HUES64 (cell line): ENCODE measurements around the gene OR6C1. TPM values are rescaled to one million over a fixed set of nuclear protein-coding genes. Genes with fewer than 3 reads are reported as not detected.
"Not testable (repeated sequence)": the region's sequence is repeated elsewhere in the genome, so short reads cannot be mapped to it uniquely, and the experiment has no call there.

Source experiments
- H3K27ac ChIP-seq: 2 replicates; pipeline ENCODE4 v1.7.0; 2013; ENCODE audit warnings: low read depth, low read length, inconsistent platforms
- H3K27me3 ChIP-seq: 2 replicates; pipeline ENCODE4 v1.6.1; 2013; ENCODE audit warnings: mild to moderate bottlenecking, low read length; ENCODE audit not compliant: insufficient read depth
- H3K36me3 ChIP-seq: 2 replicates; pipeline ENCODE4 v1.6.1; 2013; ENCODE audit warnings: mild to moderate bottlenecking, low read length; ENCODE audit not compliant: insufficient read depth
- H3K4me1 ChIP-seq: 2 replicates; pipeline ENCODE4 v1.6.1; 2013; ENCODE audit warnings: mild to moderate bottlenecking, low read length, moderate library complexity; ENCODE audit not compliant: insufficient read depth
- H3K4me3 ChIP-seq: 2 replicates; pipeline ENCODE4 v1.5.1; 2013; ENCODE audit warnings: mild to moderate bottlenecking, low read length, moderate library complexity
- H3K9ac ChIP-seq: 2 replicates; pipeline ENCODE4 v1.6.1; 2013; ENCODE audit warnings: mild to moderate bottlenecking, low read depth, low read length
- H3K9me3 ChIP-seq: 2 replicates; pipeline ENCODE4 v1.6.1; 2013; ENCODE audit warnings: low read depth, low read length; ENCODE audit not compliant: insufficient read depth
- WGBS: fragments of 150-250, 120-280 bp; methylation state at CpG from one replicate; pipeline ENCODE4 v1.1.7; 2013; ENCODE audit warnings: missing lambda C conversion rate; 5-methylcytosine and 5-hydroxymethylcytosine counted together
- polyA plus RNA-seq, 2 experiments: library from polyadenylated mRNA; stranded (reverse); fragments of 50-300 nt; gene quantifications; one replicate each; pipeline ENCODE4 v1.2.3, GENCODE V29; 2013

OR6C1 gene
- not detected for polyA plus RNA-seq (2013, experiment 1 of 2)
- polyA plus RNA-seq (2013, experiment 2 of 2) = not detected

DNA sequence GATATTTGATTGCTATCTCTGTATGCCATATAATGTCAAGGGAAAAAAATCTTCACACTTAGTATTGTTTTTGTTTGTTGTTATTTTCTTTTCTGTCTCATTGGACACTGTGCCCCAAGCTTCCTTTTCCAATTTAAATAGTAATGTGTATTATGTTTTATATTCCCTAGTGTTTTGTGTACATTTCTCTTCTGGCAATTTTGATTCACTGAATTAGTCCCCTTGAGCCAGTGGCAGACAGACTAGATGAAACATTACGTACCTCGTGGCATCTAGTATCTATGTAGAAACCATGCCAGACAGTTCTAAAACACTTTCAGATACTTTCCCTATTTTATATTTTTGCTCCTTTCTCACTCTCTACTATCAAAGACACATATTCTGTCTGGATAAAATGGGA lies at the start of gene OR6C1:
Gene OR6C1 (plus strand): TSS at position 301 of the 400 bp plus-strand sequence. CDS start 6,257 bp downstream, outside the sequence.
- H3K4me3 ChIP-seq = no peak within 1 kb of the TSS
- H3K9me3 ChIP-seq = no peaks in the 10 kb centered on the region
- no peaks in the 10 kb centered on the region for H3K4me1 ChIP-seq
- 93% methylated on average over 2 of the region's 2 CpGs for WGBS
- H3K36me3 ChIP-seq = no peaks in the 10 kb centered on the region
- no peaks in the 10 kb centered on the region for H3K27me3 ChIP-seq
- no peak within 1 kb of the TSS for H3K9ac ChIP-seq
- no peak within 1 kb of the TSS for H3K27ac ChIP-seq

DNA sequence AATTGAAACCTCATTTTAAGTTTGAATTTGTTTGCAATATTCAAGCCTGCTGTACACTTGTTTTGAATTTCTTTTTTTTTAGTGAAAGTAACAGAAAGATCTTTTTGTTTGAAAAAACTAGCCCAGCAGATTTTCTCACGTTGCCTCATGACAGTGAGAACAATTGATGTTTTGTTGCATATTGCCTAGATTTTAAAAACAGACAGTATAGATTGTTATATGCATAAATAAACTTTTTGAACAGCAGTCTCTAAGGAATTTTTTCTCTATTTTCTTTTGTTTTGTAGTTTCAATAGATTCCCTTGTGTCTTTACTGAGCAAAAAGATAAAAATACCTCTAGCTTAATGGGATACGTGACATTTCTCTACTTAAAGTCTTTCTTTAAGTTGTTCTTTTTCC lies 33.2 kb upstream of the OR6C1 start:
- Histone ChIP-seq H3K4me1 (no peaks in the 10 kb centered on the region), H3K27ac (no peak overlapping the region), H3K36me3 (no peaks in the 10 kb centered on the region), H3K9me3 (no peaks in the 10 kb centered on the region), H3K27me3 (no peaks in the 10 kb centered on the region), H3K9ac (no peak overlapping the region), H3K4me3 (no peak overlapping the region)
- 75% methylated on average over 1 of the region's 2 CpGs for whole genome bisulfite sequencing

DNA sequence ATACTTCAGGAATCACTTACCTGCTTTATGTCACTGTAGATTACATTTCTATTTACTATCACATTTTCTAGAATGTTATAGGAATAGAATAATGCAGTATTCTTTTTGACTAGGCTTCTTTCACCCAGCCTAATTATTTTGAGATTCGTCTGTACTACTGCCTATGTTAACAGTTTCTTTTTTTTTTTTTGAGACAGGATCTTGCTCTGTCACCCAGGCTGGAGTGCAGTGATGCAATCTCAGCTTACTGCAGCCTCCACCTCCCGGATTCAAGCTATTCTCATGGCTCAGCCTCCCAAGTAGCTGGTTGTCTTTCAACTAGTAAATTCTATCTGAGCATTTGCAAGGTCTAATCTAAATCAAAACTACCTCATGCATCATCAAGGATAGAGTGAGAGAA lies 24.1 kb upstream of the OR6C1 start:
- no peaks in the 10 kb centered on the region for H3K36me3 ChIP-seq
- H3K9me3 ChIP-seq = peaks cover 4% of the 10 kb centered on the region; the same call in 1 of the 2 replicates
- no peak overlapping the region for H3K4me3 ChIP-seq
- 90% methylated on average over 2 of the region's 2 CpGs for WGBS
- no peak overlapping the region for H3K27ac ChIP-seq
- H3K27me3 ChIP-seq = no peaks in the 10 kb centered on the region
- H3K4me1 ChIP-seq = no peaks in the 10 kb centered on the region
- no peak overlapping the region for H3K9ac ChIP-seq

DNA sequence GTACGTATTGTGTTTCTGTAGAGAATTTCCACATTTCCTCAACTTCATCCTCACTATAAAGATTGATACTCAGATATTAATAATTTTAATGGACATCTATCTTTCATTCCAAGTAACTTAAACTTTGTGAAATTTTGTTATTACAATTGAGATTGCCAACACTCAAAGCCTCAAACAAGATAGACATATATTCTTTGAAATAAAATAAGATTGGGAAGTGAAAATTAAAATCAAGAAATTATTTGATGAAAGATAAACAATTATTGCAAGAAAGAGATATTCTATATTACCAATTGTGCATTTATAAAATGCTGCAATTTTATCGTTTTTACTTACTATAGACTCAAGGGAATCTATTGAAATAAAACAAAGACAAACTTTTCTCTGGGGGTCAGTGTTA lies 17.7 kb upstream of the OR6C1 start, which contains the start of gene OR6C6:
Gene OR6C6 (minus strand): TSS at position 101 of the 400 bp plus-strand sequence. CDS start 1,337 bp downstream, outside the sequence.
- no peak within 1 kb of the TSS for H3K9ac ChIP-seq
- no peaks in the 10 kb centered on the region for H3K27me3 ChIP-seq
- H3K27ac ChIP-seq = no peak within 1 kb of the TSS
- no peaks in the 10 kb centered on the region for H3K36me3 ChIP-seq
- no peaks in the 10 kb centered on the region for H3K4me1 ChIP-seq
- 83% methylated on average over 1 of the region's 2 CpGs for WGBS
- no peaks in the 10 kb centered on the region for H3K9me3 ChIP-seq
- H3K4me3 ChIP-seq = no peak within 1 kb of the TSS

DNA sequence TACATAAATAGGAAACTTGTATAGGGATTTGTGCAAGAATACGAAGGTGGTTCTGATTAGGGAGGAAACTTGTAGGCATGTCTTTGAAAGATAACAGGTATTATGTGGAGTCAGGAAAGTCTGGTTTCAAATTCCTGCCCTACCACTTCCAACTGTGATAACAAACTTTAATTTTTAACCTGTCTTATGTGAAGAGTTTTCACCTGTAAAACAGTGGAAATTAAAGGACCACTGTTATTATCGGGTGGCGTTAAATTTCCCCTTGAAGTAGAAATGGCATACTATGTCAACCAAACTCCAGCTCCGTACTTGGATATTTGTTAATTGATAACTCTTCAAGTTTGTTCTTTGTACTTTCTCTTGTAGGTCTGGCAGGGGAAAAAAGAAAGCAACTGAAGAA lies 6.1 kb downstream of the OR6C1 start:
- no peak overlapping the region for H3K4me3 ChIP-seq
- H3K9me3 ChIP-seq = no peaks in the 10 kb centered on the region
- 92% methylated on average over 4 of the region's 4 CpGs for WGBS
- H3K4me1 ChIP-seq = no peaks in the 10 kb centered on the region
- no peaks in the 10 kb centered on the region for H3K27me3 ChIP-seq
- H3K27ac ChIP-seq = no peak overlapping the region
- no peaks in the 10 kb centered on the region for H3K36me3 ChIP-seq
- H3K9ac ChIP-seq = no peak overlapping the region

DNA sequence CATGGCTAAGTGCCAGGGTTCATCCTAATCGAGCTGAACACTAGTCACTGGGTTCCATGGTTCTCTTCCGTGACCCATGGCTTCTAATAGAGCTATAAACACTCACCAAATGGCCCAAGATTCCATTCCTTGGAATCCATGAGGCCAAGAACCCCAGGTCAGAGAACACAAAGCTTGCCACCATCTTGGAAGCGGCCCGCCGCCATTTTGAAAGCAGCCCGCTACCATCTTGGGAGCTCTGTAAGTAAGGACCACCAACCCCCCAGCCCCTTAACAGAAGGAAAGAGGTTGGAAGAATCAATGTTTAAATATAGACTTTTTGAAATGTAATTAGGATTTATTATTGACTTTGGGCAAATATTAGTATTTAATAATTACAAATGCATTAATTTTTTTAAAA lies 11.7 kb downstream of the OR6C1 start:
- H3K27me3 ChIP-seq, H3K36me3 ChIP-seq, H3K9me3 ChIP-seq, H3K4me3 ChIP-seq, H3K27ac ChIP-seq, H3K9ac ChIP-seq, H3K4me1 ChIP-seq: not testable (repeated sequence)
- 96% methylated on average over 6 of the region's 6 CpGs for WGBS

DNA sequence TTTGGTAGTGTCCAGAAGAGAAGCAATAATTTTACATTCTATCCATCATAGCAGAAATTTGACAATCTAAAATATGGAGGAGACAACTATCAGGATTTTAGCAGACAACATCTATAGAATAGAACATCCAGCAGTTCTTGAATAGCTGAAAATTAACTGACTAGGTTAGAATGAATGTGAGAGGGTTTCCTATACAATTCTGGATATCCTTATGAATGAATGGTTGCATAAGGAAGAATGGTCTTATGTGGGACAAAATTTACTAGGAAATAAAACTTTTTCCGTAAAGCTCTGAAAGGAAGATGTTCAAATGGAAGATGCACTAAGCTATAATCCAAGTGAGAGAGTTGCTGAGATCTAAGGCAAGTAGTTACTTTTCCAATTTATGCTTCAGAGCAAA lies 16.3 kb downstream of the OR6C1 start, which contains the start of gene OR6C3:
Gene OR6C3 (plus strand): TSS at position 301 of the 400 bp plus-strand sequence. CDS start 955 bp downstream, outside the sequence.
- Histone ChIP-seq H3K4me1 (peaks cover 18% of the 10 kb centered on the region), H3K4me3 (no peak within 1 kb of the TSS), H3K27me3 (no peaks in the 10 kb centered on the region), H3K9ac (no peak within 1 kb of the TSS), H3K9me3 (no peaks in the 10 kb centered on the region), H3K36me3 (no peaks in the 10 kb centered on the region), H3K27ac (no peak within 1 kb of the TSS; the same call in 1 of the 2 replicates)
- 97% methylated on average over 1 of the region's 1 CpG for WGBS

DNA sequence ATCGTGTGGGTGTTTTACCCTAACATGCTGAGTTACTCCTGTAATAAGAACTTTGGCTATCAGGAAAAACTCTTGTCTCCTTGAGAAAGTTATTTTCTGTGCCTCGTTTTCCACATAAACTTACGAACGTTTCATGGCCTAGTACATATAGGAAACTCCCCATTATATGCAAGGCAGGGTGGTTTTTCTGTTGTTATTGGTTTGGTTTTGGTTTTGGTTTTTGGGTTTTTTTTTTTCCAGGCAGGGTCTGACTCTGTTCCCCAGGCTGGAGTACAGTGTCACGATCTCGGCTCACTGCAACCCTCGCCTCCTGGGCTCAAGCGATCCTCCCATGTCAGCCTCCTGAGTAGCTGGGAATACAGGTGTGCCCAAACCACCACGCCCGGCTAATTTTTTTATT lies 21.9 kb downstream of the OR6C1 start:
- 98% methylated on average over 10 of the region's 10 CpGs for WGBS
- H3K27me3 ChIP-seq = no peaks in the 10 kb centered on the region
- H3K9me3 ChIP-seq = no peaks in the 10 kb centered on the region
- no peak overlapping the region for H3K4me3 ChIP-seq
- H3K4me1 ChIP-seq = peaks cover 18% of the 10 kb centered on the region
- no peaks in the 10 kb centered on the region for H3K36me3 ChIP-seq
- H3K27ac ChIP-seq = no peak overlapping the region
- no peak overlapping the region for H3K9ac ChIP-seq

DNA sequence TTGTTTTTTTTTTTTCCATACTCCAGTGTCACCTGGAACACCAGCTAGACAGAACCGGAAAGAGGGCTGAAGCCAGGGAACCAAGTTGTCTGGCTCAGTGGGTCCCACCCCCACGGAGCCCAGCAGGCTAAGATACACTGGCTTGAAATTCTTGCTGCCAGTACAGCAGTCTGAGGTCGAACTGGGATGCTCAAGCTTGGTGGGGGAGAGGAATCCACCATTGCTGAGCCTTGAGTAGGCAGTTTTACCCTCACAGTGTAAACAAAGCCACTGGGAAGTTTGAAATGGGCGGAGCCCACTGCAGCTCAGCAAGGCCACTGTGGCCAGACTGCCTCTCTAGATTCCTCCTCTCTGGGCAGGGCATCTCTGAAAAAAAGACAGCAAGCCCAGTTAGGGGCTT lies 41.2 kb downstream of the OR6C1 start:
- 78% methylated on average over 4 of the region's 4 CpGs for WGBS
- H3K9me3 ChIP-seq, H3K9ac ChIP-seq, H3K4me3 ChIP-seq, H3K27ac ChIP-seq, H3K27me3 ChIP-seq, H3K36me3 ChIP-seq: not testable (repeated sequence)
- peaks cover 15% of the 10 kb centered on the region for H3K4me1 ChIP-seq

DNA sequence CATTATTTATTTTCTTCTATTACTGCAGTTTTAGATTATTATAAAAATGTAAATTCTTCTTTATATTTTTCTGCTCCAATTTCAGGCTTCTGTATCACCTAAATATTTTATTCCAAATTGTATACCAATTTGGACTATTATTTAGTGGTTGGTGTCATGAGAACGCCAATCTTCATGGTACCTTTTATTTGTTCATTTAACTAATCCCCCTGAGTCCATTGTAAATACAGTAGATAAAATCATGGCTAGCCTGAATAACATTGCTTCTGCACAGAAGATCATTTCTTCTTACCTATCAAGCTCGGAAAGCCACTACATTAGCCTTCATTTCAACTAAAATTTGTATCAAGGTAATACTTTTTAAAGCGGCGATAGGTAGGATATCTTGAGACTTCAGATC lies 48.5 kb downstream of the OR6C1 start, which contains the start of gene OR6C75:
Gene OR6C75 (plus strand): TSS at position 301 of the 400 bp plus-strand sequence. CDS start 2,136 bp downstream, outside the sequence.
- Histone ChIP-seq H3K9ac (no peak within 1 kb of the TSS), H3K36me3 (no peaks in the 10 kb centered on the region), H3K27ac (no peak within 1 kb of the TSS), H3K4me3 (no peak within 1 kb of the TSS), H3K9me3 (no peaks in the 10 kb centered on the region), H3K27me3 (no peaks in the 10 kb centered on the region), H3K4me1 (no peaks in the 10 kb centered on the region)
- WGBS = 100% methylated on average over 3 of the region's 4 CpGs

DNA sequence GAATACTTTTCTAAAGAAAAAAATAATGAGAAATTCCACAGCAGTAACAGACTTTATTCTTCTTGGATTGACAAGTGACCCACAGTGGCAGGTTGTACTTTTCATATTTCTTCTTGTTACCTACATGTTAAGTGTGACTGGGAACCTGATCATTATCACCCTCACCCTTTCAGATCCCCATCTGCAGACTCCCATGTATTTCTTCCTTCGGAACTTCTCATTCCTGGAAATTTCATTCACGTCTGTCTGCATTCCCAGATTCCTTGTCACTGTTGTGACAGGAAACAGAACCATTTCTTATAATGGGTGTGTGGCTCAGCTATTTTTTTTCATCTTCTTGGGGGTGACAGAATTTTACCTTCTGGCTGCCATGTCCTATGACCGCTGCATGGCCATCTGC lies 50.9 kb downstream of the OR6C1 start:
- Histone ChIP-seq H3K4me3 (no peak overlapping the region), H3K9me3 (no peaks in the 10 kb centered on the region), H3K27me3 (no peaks in the 10 kb centered on the region), H3K27ac (no peak overlapping the region), H3K36me3 (no peaks in the 10 kb centered on the region), H3K9ac (no peak overlapping the region), H3K4me1 (no peaks in the 10 kb centered on the region)
- 93% methylated on average over 3 of the region's 3 CpGs for WGBS
